Omental fat pad (tissue), 4 donors: ENCODE measurements around the gene MACROD2. TPM values are rescaled to one million over a fixed set of nuclear protein-coding genes. Genes with fewer than 3 reads are reported as not detected.

Experiments used
- ATAC-seq: fragments of 150-250 bp; one replicate; pipeline ENCODE4 v1.9.1; 2016; ENCODE audit warnings: mild to moderate bottlenecking, moderate library complexity; ENCODE audit not compliant: low FRiP score
- DNase-seq: peaks from one replicate; pipeline ENCODE4 v3.0.0-alpha.2; 2019; ENCODE audit warnings: low spot score
- CTCF ChIP-seq, 3 donors: fragments of 450-650 bp; IDR thresholded peaks; one replicate each; pipeline ENCODE4 v1.5.1; 2016 to 2017; ENCODE audit warnings: antibody characterized with exemption in 3 of 3, mild to moderate bottlenecking in 3 of 3, moderate library complexity in 2 of 3
- total RNA-seq, 4 donors: library from RNA; depleted of rRNA; stranded (reverse); fragments of >200 nt; gene quantifications; one replicate each; pipeline ENCODE4 v1.1.0, GENCODE V29; 2016

Gene MACROD2
- total RNA-seq, 4 donors from 2014 or later = 6.8 to 54.1 (median 7.4) TPM

- DNase-seq = no peak
- no peak for ATAC-seq
- no peak for TF ChIP-seq CTCF (IDR thresholded peaks at IDR 0.05)
These were observed 2006.0 kb downstream of the MACROD2 start for GRCh38 chr20:16001286-16001685.

GRCh38 chr20:16003310-16003709 is 2008.0 kb downstream of the MACROD2 start:
- TF ChIP-seq CTCF (IDR thresholded peaks at IDR 0.05) = no peak
- no peak for DNase-seq
- no peak for ATAC-seq

GRCh38 chr20:16004108-16004854 is 2009.0 kb downstream of the MACROD2 start:
- ATAC-seq = no peak
- DNase-seq = no peak
- no peak for TF ChIP-seq CTCF (IDR thresholded peaks at IDR 0.05)

GRCh38 chr20:16005021-16005914 is 2010.0 kb downstream of the MACROD2 start:
- ATAC-seq (no peak), DNase-seq (no peak)
- no peak for TF ChIP-seq CTCF (IDR thresholded peaks at IDR 0.05)

- TF ChIP-seq CTCF (IDR thresholded peaks at IDR 0.05) = no peak
- DNase-seq (no peak), ATAC-seq (no peak)
These were observed 2010.7 kb downstream of the MACROD2 start for GRCh38 chr20:16005915-16006493.

- ATAC-seq (no peak), DNase-seq (no peak)
- no peak for TF ChIP-seq CTCF (IDR thresholded peaks at IDR 0.05)
These were observed 2011.8 kb downstream of the MACROD2 start for GRCh38 chr20:16007164-16007563.
